GM12878 (cell line): ENCODE measurements around the gene SALL4. TPM values are rescaled to one million over a fixed set of nuclear protein-coding genes. Genes with fewer than 3 reads are reported as not detected.

Source experiments
- ATAC-seq: fragments of 200-7000 bp; cut with Tn5 transposase; 3 replicates; pipeline ENCODE4 v1.9.1; 2020; ENCODE audit warnings: mild to moderate bottlenecking, moderate library complexity
- BruUV-seq: library from RNA; stranded (reverse); fragments of 400-500 nt; replicated peaks from 2 replicates; lab custom pipeline; 2021; lab: Mats Ljungman, UMichigan
- CTCF ChIA-PET: fragments of 300-600 bp; sonication (Branson Sonifier 250); formaldehyde crosslinking; extraction: SDS; loops from one replicate; lab custom pipeline; 2021; ENCODE audit warnings: inconsistent platforms; lab: Yijun Ruan, JAX
- POLR2A ChIA-PET: fragments of 350-600 bp; formaldehyde crosslinking; extraction: SDS; loops from one replicate; lab custom pipeline; 2021; ENCODE audit warnings: inconsistent platforms; lab: Charles Lee
- RAD21 ChIA-PET: fragments of 300-600 bp; sonication (Branson Sonifier 250); formaldehyde crosslinking; loops from one replicate; lab custom pipeline; 2023; ENCODE audit warnings: antibody characterized with exemption; ENCODE audit not compliant: unreplicated experiment; lab: Charles Lee
- SMC1A ChIA-PET: fragments of 300-600 bp; sonication (Branson Sonifier 250); formaldehyde crosslinking; loops from one replicate; lab custom pipeline; 2023; ENCODE audit not compliant: unreplicated experiment, uncharacterized antibody; lab: Charles Lee
- DNase-seq: peaks from one replicate; pipeline ENCODE4 v3.0.0-alpha.2; 2011; ENCODE audit warnings: low read depth, low spot score
- FAIRE-seq: peaks from 3 replicates; lab custom pipeline; 2011; peaks lifted over from hg19 to GRCh38; lab: Jason Lieb, UNC
- H2AFZ ChIP-seq: 2 replicates; pipeline ENCODE4 v1.6.0; 2011; ENCODE audit warnings: low read depth, low read length, control low read depth; ENCODE audit not compliant: control insufficient read depth
- H3K27ac ChIP-seq: 2 replicates; pipeline ENCODE4 v1.5.1; 2011; ENCODE audit warnings: control low read depth; ENCODE audit not compliant: control insufficient read depth, insufficient read depth
- H3K27me3 ChIP-seq, 2 experiments: replicated peaks in 1 of 2; 2 replicates each; pipeline versions ENCODE4 v1.6.0 to v1.6.1; 2011; ENCODE audit warnings: low read length in 1 of 2; ENCODE audit not compliant: control insufficient read depth in 2 of 2, insufficient read depth in 2 of 2
- H3K36me3 ChIP-seq, 2 experiments: 2 replicates each; pipeline ENCODE4 v1.5.1; 2011; ENCODE audit warnings: low read length in 1 of 2; ENCODE audit not compliant: control insufficient read depth in 2 of 2, insufficient read depth in 2 of 2
- H3K4me1 ChIP-seq: 2 replicates; pipeline ENCODE4 v1.6.1; 2011; ENCODE audit warnings: mild to moderate bottlenecking, low read length, moderate library complexity, mixed read lengths; ENCODE audit not compliant: control insufficient read depth, insufficient read depth
- H3K4me2 ChIP-seq: 2 replicates; pipeline ENCODE4 v1.6.0; 2011; ENCODE audit warnings: control low read depth; ENCODE audit not compliant: control insufficient read depth, insufficient read depth
- H3K4me3 ChIP-seq: fragments of 200-600 bp; sonication (generic); 2 replicates; pipeline ENCODE4 v1.5.1; 2016
- H3K79me2 ChIP-seq: 2 replicates; pipeline ENCODE4 v1.6.0; 2011; ENCODE audit warnings: low read length; ENCODE audit not compliant: control insufficient read depth, insufficient read depth
- H3K9ac ChIP-seq: 2 replicates; pipeline ENCODE4 v1.8.0; 2011; ENCODE audit warnings: low read length, control low read depth, mixed read lengths; ENCODE audit not compliant: control insufficient read depth, insufficient read depth
- H3K9me3 ChIP-seq: replicated peaks from 3 replicates; pipeline ENCODE4 v1.5.1; 2011; ENCODE audit warnings: mild to moderate bottlenecking, low read length; ENCODE audit not compliant: control insufficient read depth, insufficient read depth
- H4K20me1 ChIP-seq: 2 replicates; pipeline ENCODE4 v1.6.0; 2011; ENCODE audit not compliant: control insufficient read depth, insufficient read depth
- BCL11A ChIP-seq: IDR thresholded peaks from 2 replicates; pipeline ENCODE4 v1.6.1; 2011; ENCODE audit warnings: low read depth, low read length
- CEBPB ChIP-seq, 2 experiments: fragments of 150-350 bp in 1 of 2; IDR thresholded peaks; 2 replicates each; pipeline ENCODE4 v1.6.1; 2012 to 2014; ENCODE audit warnings: low read depth in 2 of 2, low read length in 2 of 2, borderline replicate concordance in 1 of 2, inconsistent platforms in 1 of 2
- EZH2 ChIP-seq: IDR thresholded peaks from 2 replicates; pipeline ENCODE4 v1.6.1; 2012; ENCODE audit warnings: low read depth, mild to moderate bottlenecking, control low read depth, inconsistent platforms, low read length, borderline replicate concordance; ENCODE audit not compliant: control insufficient read depth
- JUNB ChIP-seq: IDR thresholded peaks from 2 replicates; pipeline ENCODE4 v1.6.1; 2016; ENCODE audit warnings: antibody characterized with exemption, mild to moderate bottlenecking
- MYB ChIP-seq: fragments of 150-350 bp; IDR thresholded peaks from 2 replicates; pipeline ENCODE4 v1.6.1; 2014; ENCODE audit warnings: mild to moderate bottlenecking, low read depth, low read length, borderline replicate concordance
- NFYA ChIP-seq: IDR thresholded peaks from 2 replicates; pipeline ENCODE4 v1.6.1; 2011; ENCODE audit warnings: low read depth, mild to moderate bottlenecking, low read length, improper control_type of control experiment, borderline replicate concordance
- POLR2A ChIP-seq: IDR thresholded peaks from 2 replicates; pipeline ENCODE4 v1.6.1; 2011; ENCODE audit warnings: low read depth, mild to moderate bottlenecking, low read length
- SMAD1 ChIP-seq: fragments of 450-650 bp; IDR thresholded peaks from 2 replicates; pipeline ENCODE4 v1.6.1; 2018; ENCODE audit warnings: mild to moderate bottlenecking, low read depth; ENCODE audit not compliant: partially characterized antibody
- SPI1 ChIP-seq: IDR thresholded peaks from 2 replicates; pipeline ENCODE4 v1.6.1; 2011; ENCODE audit warnings: low read depth, mild to moderate bottlenecking, low read length, moderate library complexity, borderline replicate concordance; ENCODE audit not compliant: insufficient read depth
- WGBS: methylation state at CpG from one replicate; pipeline ENCODE4 v1.1.6; 2016; ENCODE audit warnings: low lambda C conversion rate; ENCODE audit not compliant: insufficient replicate concordance, insufficient coverage; ENCODE audit errors: missing lambda C conversion rate; 5-methylcytosine and 5-hydroxymethylcytosine counted together
- in situ Hi-C: fragments of 300-500 bp; cut with MboI; formaldehyde crosslinking; loops from 9 replicates; pipeline ENCODE4 v1.14.3; 2018; ENCODE audit warnings: mixed read lengths
- intact Hi-C: fragments of 100-400 bp; cut with micrococcal nuclease; formaldehyde crosslinking; loops from one replicate; pipeline ENCODE4 v1.14.2; 2022; ENCODE audit not compliant: unreplicated experiment
- polyA plus RNA-seq, 11 experiments: library from polyadenylated mRNA; depleted of rRNA in 4 of 11; unstranded in 6 of 11; stranded (reverse) in 5 of 11; fragments of >200 nt; fragmentation: Nextera tagmentation in 4 of 11; fragmentation: Illumina TruSeq in 1 of 11; extraction: Ambion mirVana in 4 of 11; extraction: Trizol in 1 of 11; gene quantifications; 1 replicate in 1 of 11; 2 replicates in 10 of 11; pipeline versions ENCODE4 v1.2.1 to v1.2.3, GENCODE V29; 2011 to 2016; ENCODE audit warnings: inconsistent platforms in 2 of 11, missing spikeins in 2 of 11, low read depth in 1 of 11
- total RNA-seq, 4 experiments: library from RNA; depleted of rRNA in 3 of 4; stranded (reverse); fragments of >200 nt in 3 of 4; fragmentation: Illumina TruSeq in 1 of 4; extraction: Trizol in 1 of 4; gene quantifications; 2 replicates each; pipeline versions ENCODE4 v1.2.1 to v1.2.3, GENCODE V29; 2013 to 2021
- TF ChIP-seq, protein P1 (sequence below): fragments of 450-650 bp; IDR thresholded peaks from 2 replicates; pipeline ENCODE4 v1.6.1; 2016; ENCODE audit warnings: mild to moderate bottlenecking

SALL4 gene
- total and polyA plus RNA-seq, 10 of the 15 experiments (the other 5 are each of a cell fraction or from before 2014, with no cell fraction given): 0.08 to 1.1 (median 0.23) TPM; not detected in 7

DNA sequence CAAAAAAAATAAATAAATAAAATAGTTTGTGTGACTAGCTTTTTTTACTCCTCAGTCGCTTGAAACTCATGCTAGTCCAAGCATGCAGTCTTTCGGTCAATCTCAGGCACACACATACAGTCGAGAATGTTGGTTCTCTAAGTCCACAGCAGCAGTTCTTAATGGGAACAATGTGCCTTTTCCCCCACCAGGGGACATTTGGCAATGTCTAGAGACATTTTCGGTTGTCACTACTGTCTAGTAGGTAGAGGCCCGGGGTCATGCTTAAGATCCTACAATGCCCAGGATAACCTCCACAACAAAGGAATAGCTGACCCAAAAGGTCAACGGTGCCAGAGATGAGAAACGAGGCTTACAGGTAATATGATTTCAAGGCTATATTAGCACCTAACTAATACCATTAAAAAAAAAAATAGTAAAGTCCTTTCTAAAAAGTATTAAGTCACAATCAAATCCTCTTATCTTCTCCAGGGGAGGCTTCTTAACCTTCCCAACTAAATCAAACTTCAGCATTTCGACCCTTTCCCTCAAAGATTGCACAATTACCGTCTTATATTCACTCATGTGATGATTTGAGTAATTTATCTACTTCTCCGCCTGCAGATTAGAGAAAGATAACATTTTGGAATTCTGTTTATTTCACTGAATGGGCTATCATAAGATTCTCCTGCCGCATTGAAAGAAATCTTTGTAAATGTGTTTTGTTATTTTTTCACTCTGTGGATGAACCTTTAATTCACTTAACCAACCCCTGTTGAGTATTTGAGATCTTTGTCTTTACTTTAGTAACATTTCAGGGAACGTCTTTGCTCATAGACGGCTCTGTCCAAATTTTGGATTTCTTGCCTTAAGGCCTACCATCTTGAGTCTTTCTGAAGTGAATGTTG is 8.1 kb upstream of the SALL4 start:
- no TSS peak for BruUV-seq
- Histone ChIP-seq H3K36me3 (no peaks in the 10 kb centered on the region), H3K27ac (no peak overlapping the region), H3K4me1 (no peaks in the 10 kb centered on the region), H2AFZ (no peak overlapping the region), H3K27me3 (no peaks in the 10 kb centered on the region; a peak in 1 of 4 replicates), H3K4me2 (no peak overlapping the region), H3K79me2 (no peaks in the 10 kb centered on the region), H3K4me3 (no peak overlapping the region), H3K9me3 (no peaks in the 10 kb centered on the region), H3K9ac (no peak overlapping the region), H4K20me1 (no peaks in the 10 kb centered on the region)
- intact Hi-C loops: no loop called here
- 39% methylated on average over 13 of the region's 13 CpGs for WGBS
- RAD21 ChIA-PET: no interaction called here
- FAIRE-seq (no peak), DNase-seq (no peak), ATAC-seq (no peak)
- TF ChIP-seq SMAD1 (no peak), SPI1 (no peak), EZH2 (no peak), POLR2A (no peak), BCL11A (no peak), MYB (no peak), JUNB (no peak), CEBPB (IDR thresholded peaks at IDR 0.05; ENCODE audit: borderline replicate concordance in 1 of 2, low read depth in 2 of 2, low read length in 2 of 2) (no peak), NFYA (no peak)
- TF ChIP-seq, protein P1, sequence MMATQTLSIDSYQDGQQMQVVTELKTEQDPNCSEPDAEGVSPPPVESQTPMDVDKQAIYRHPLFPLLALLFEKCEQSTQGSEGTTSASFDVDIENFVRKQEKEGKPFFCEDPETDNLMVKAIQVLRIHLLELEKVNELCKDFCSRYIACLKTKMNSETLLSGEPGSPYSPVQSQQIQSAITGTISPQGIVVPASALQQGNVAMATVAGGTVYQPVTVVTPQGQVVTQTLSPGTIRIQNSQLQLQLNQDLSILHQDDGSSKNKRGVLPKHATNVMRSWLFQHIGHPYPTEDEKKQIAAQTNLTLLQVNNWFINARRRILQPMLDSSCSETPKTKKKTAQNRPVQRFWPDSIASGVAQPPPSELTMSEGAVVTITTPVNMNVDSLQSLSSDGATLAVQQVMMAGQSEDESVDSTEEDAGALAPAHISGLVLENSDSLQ: no peak
- CTCF ChIA-PET: interaction anchor here (0.7 kb wide), 1 partner anchor 35 kb away, joined by 3 read pairs; no protein-coding TSS in a partner anchor
- in situ Hi-C loops: no loop called here
- SMC1A ChIA-PET: no interaction called here
- POLR2A ChIA-PET: no interaction called here
